ENCODE results near the gene C1QTNF6. TPM values are rescaled to one million over a fixed set of nuclear protein-coding genes. Genes with fewer than 3 reads are reported as not detected.

C1QTNF6 gene
- total and polyA plus RNA-seq, 2 of the 4 experiments (the other 2 are of a cell fraction): 1.1 to 10.9 TPM

DNA sequence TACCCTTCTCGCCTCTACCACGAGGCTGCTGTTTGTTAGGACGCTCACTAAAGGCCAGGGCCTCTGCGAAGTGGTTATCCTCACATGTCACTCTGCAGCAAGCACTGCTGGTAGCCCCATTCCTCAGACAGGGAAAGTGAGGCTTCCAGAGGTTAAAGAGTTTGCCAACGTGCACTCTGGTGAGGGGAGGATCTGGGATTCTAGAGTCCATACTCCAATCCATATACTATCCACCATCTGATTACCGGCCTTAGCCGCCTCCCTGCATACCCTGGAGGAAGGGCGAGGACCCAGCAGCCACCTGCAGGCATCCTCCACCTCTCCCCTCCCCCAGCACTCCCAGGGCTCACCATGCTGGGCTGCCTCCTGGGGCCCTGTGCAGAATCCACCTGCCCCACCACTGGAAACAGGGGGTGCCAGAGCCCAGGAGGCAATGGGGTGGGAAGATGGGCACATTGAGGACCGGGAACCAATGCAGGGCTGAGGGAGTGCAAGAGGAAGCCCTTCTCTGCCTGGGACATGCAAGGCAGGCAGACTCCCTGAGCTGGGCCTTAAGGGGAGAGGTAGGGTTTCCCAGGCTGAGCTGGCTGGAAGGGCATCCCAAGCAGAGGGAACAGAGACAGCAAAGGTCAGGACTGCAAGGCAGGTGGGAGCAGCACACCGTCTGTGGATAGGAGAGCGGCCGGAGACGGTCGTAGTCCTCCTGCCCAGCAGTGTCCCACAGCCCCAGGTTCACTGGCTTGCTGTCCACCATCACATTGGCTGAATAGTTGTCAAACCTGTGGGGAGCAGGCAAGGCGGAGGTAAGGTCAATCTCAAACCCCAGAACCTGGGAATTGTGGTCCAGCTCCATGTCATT is 44.3 kb upstream of the C1QTNF6 start (continued):
- TF ChIP-seq, protein P1, sequence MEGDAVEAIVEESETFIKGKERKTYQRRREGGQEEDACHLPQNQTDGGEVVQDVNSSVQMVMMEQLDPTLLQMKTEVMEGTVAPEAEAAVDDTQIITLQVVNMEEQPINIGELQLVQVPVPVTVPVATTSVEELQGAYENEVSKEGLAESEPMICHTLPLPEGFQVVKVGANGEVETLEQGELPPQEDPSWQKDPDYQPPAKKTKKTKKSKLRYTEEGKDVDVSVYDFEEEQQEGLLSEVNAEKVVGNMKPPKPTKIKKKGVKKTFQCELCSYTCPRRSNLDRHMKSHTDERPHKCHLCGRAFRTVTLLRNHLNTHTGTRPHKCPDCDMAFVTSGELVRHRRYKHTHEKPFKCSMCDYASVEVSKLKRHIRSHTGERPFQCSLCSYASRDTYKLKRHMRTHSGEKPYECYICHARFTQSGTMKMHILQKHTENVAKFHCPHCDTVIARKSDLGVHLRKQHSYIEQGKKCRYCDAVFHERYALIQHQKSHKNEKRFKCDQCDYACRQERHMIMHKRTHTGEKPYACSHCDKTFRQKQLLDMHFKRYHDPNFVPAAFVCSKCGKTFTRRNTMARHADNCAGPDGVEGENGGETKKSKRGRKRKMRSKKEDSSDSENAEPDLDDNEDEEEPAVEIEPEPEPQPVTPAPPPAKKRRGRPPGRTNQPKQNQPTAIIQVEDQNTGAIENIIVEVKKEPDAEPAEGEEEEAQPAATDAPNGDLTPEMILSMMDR (conservative IDR thresholded peaks at IDR 0.05; ENCODE audit: low read depth, low read length): no peak
